NCI-H526 treated with DMSO at 0.1 percent for 48 hours (cell line): ENCODE data around the gene XRCC3.

Experiments
- DNase-seq: peaks from one replicate; lab custom pipeline; 2025; lab: John Stamatoyannopoulos, UW

XRCC3 gene

GRCh38 chr14:103706551-103707328, 8.5 kb downstream of the XRCC3 start:
- DNase-seq, result no peak

- DNase-seq, result no peak
Observed at GRCh38 chr14:103705504-103706284, 9.6 kb downstream of the XRCC3 start.

GRCh38 chr14:103705118-103705503, 10.1 kb downstream of the XRCC3 start:
- no peak for DNase-seq

- no peak for DNase-seq
Observed at GRCh38 chr14:103704708-103705107, 10.5 kb downstream of the XRCC3 start.

- DNase-seq, result no peak
Observed at GRCh38 chr14:103703433-103704385, 11.5 kb downstream of the XRCC3 start.

GRCh38 chr14:103702497-103703432, 12.5 kb downstream of the XRCC3 start:
- DNase-seq, result no peak

GRCh38 chr14:103702095-103702494, 13.2 kb downstream of the XRCC3 start:
- DNase-seq, result no peak

- DNase-seq, result no peak
Observed at GRCh38 chr14:103700753-103701490, 14.3 kb downstream of the XRCC3 start.

GRCh38 chr14:103699901-103700752, 15.1 kb downstream of the XRCC3 start:
- no peak for DNase-seq

- DNase-seq, result no peak
Observed at GRCh38 chr14:103699261-103699661, 16.0 kb downstream of the XRCC3 start.

- DNase-seq, result no peak
Observed at GRCh38 chr14:103698380-103699260, 16.6 kb downstream of the XRCC3 start.

- no peak for DNase-seq
Observed at GRCh38 chr14:103697603-103698379, 17.5 kb downstream of the XRCC3 start.

GRCh38 chr14:103697206-103697602, 18.0 kb downstream of the XRCC3 start:
- no peak for DNase-seq

GRCh38 chr14:103696466-103697071, 18.7 kb downstream of the XRCC3 start:
- DNase-seq, result no peak

GRCh38 chr14:103696070-103696402, 19.2 kb downstream of the XRCC3 start:
- no peak for DNase-seq

- DNase-seq, result no peak
Observed at GRCh38 chr14:103695296-103696069, 19.8 kb downstream of the XRCC3 start.
